Thyroid gland (tissue), 4 donors: ENCODE results near the gene ITPR2.

Source experiments
- POLR2A ChIP-seq, 2 donors: fragments of 450-650 bp; IDR thresholded peaks; one replicate each; pipeline ENCODE4 v1.6.1; 2017; ENCODE audit warnings: antibody characterized with exemption in 2 of 2, mild to moderate bottlenecking in 2 of 2, moderate library complexity in 1 of 2
- TF ChIP-seq, protein P1 (sequence below), 6 experiments: fragments of 200-600 bp in 3 of 6; fragments of 450-650 bp in 3 of 6; sonication (generic) in 3 of 6; IDR thresholded peaks; one replicate each; pipeline ENCODE4 v1.5.1; 2016 to 2019; ENCODE audit warnings: antibody characterized with exemption in 6 of 6, mild to moderate bottlenecking in 2 of 6, inconsistent platforms in 1 of 6, moderate library complexity in 1 of 6

DNA sequence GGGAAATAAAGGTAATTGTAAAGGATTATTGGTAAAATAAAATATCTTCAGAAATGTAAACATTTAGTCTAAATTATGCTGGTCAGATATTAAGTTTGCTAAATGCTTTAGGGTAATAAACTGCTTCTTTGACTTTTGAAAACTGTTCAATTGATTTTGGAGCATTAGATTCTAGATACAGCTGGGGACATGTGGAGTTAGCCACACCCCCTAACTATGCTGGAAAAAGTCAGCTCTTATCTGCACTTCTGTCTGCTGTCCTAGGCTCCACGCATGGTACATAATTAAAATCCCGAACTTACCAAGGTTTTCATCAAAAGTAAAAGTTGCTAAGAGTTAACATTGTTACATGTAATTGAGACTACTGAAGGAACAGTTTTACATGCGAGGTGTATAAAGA is 78.8 kb downstream of the ITPR2 start:
- TF ChIP-seq, protein P1, sequence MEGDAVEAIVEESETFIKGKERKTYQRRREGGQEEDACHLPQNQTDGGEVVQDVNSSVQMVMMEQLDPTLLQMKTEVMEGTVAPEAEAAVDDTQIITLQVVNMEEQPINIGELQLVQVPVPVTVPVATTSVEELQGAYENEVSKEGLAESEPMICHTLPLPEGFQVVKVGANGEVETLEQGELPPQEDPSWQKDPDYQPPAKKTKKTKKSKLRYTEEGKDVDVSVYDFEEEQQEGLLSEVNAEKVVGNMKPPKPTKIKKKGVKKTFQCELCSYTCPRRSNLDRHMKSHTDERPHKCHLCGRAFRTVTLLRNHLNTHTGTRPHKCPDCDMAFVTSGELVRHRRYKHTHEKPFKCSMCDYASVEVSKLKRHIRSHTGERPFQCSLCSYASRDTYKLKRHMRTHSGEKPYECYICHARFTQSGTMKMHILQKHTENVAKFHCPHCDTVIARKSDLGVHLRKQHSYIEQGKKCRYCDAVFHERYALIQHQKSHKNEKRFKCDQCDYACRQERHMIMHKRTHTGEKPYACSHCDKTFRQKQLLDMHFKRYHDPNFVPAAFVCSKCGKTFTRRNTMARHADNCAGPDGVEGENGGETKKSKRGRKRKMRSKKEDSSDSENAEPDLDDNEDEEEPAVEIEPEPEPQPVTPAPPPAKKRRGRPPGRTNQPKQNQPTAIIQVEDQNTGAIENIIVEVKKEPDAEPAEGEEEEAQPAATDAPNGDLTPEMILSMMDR (IDR thresholded peaks at IDR 0.05) = no peak
- TF ChIP-seq POLR2A (IDR thresholded peaks at IDR 0.05) = no peak
